Jurkat, Clone E6-1 (cell line): ENCODE data around the gene RBL2.
"Not testable (repeated sequence)": the region's sequence is repeated elsewhere in the genome, so short reads cannot be mapped to it uniquely, and the experiment has no call there.

Experiments
- DNase-seq: peaks from one replicate; pipeline ENCODE4 v3.0.0-alpha.2; 2011; ENCODE audit warnings: low read depth, low spot score
- H3K4me3 ChIP-seq: 2 replicates; pipeline ENCODE4 v1.5.1; 2011; ENCODE audit warnings: mild to moderate bottlenecking, low read length, control low read depth, moderate library complexity

RBL2 gene

DNA sequence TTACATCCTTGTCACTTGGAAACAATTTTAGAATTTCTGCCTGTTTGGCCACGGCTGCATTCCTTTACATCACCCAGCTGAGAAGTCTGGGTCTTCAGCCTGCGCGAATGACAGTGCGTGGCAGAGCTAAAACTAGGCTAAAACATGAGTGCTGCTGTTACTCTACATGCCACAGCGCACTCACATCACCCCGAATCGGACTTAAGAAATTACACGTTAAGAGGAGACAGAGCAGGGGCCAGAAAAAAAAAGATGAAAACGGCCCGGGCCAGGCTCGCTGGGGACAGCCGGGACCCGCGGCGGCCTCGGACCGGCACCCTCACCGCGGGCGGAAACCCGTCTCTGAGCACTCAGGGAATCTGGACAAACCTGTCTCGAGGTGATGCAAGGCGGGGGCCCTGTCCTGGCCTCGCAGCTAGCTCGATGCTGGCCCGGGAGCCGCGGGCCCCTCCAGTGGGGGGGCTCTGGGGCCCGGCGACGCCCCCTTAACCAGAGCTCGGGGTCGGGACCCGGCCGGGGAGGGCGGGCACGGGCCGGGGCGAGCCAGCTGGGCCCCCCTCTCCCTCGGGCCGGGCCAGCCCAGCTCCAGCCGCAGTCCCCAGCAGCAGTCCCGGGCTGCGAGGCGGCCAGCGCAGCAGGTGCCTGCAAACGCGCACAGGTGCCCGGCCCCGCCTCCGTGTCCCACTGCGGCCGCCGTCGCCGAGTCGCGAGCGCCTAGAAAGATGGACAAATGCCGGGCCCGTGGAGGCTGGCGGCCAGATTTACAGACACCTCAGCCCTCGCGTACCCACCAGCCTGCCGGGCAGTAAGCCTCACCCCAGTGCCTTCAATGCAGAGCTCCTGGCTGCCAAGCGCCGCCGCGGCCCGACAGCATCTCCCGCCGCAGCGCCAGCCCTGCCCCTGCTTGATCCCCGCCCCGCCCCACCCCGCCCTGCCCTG, 68.3 kb downstream of the RBL2 start, which contains the start of gene AKTIP:
Gene AKTIP, minus strand, starts transcription at position 879 of the 939 bp plus-strand sequence. CDS start 2,950 bp downstream, outside the sequence.
- DNase-seq = no peak
- peak within 1 kb of the TSS; percentile 78 for H3K4me3 ChIP-seq

DNA sequence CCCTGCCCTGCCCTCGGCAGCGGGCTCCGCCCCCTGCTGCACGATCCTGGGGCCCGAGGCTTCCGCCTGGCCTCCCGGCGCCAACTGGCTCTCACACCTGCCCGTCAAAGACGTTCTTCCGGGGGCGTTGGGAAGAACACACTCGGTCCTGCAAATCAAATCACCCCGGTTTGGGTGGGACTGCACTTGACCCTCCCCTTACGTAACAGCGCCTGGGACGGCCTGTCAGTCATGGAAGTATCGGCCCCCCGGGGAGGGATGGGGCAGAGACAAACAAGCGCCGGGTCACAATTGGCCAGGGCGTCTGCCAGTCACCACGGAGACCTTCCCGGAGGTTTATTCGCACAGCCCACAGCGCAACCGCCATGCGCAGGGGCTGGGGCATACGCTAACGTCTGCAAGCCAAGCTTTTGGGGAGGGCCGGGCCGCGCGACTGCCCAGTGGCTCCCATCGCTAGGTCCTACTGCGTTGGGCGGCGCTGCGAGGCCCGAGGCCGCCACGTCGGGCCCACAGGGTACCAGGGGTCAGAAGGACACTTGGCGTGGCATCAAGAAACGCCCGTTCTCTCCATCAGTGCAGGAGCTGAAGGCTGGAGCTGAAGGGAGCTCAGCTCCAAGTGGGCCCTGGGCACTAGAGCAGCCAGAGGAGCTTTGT, 69.1 kb downstream of the RBL2 start:
- H3K4me3 ChIP-seq = peak overlapping the region; percentile 78
- peak; percentile 100 for DNase-seq

DNA sequence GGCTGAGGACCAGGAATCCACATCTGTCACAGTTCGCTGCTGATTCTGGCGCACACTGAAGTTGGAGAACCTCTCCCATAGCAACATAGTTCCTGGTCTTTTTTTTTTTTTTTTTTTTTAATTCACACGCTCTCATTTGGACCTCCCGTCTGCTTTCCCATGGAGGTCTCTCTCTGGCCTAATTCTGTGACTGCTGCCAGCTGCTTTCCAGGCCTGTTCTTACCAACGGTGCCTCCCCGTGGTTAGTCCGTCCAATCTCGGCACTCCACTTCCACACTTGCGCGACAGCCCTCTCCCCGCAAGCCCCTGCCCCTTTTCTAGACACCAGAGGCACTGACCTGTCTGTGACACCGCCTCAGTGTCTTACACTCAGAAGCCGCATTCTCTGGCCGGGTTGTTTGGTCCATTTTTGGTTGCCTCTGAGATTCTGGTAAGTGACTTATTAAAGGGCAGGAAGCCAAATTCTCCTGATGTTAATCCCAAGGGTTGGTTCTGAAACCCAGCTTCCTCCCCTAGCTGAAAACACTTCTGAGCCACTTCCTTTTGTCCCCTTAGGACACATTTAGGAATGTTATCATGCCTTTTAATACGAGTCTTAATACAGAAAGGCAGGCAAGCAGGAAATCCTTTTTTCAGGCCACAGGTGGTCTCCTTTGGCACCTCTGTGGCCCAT, 69.9 kb downstream of the RBL2 start:
- no peak for DNase-seq
- peak overlapping the region; percentile 78 for H3K4me3 ChIP-seq

DNA sequence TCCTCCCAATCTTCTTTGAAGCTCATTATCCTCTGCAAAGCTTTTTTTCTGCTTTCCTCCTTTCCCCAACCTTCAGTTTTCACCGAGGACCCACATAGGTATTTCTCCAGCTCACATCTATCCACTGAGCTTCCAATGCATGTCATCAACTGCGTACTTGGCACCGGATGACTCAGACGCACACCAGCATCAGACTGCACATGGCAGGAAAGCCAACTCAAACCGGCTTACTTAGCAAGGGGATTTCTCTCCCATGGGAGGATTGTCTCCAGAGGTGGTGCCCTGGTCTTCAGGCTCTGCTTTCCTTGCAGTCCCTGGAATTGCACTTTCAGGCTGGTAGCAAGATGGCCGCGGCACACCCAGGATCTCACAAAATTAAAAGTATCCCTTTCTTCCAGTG, 70.4 kb downstream of the RBL2 start:
- peak overlapping the region; percentile 78 for H3K4me3 ChIP-seq
- DNase-seq = no peak

DNA sequence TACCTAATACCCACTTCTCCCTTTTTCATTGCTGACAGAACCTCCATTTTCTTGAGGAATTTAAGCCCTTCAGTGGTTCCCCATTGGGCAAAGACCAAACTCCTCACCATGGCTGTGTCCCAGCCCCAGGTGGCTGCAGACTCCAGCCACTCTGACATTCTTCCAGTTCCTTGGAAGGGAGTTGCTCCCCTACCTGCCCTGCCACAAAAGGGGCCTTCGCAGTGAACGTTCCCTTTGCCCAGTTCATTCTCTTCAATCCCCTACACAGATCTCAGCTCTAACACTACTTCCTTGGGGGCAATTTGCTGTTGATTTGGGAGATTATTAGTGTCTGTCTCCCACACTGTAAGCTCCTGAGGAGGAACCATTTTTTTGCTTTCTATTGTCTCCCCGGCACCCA, 72.0 kb downstream of the RBL2 start:
- H3K4me3 ChIP-seq = no peak overlapping the region
- DNase-seq = no peak

DNA sequence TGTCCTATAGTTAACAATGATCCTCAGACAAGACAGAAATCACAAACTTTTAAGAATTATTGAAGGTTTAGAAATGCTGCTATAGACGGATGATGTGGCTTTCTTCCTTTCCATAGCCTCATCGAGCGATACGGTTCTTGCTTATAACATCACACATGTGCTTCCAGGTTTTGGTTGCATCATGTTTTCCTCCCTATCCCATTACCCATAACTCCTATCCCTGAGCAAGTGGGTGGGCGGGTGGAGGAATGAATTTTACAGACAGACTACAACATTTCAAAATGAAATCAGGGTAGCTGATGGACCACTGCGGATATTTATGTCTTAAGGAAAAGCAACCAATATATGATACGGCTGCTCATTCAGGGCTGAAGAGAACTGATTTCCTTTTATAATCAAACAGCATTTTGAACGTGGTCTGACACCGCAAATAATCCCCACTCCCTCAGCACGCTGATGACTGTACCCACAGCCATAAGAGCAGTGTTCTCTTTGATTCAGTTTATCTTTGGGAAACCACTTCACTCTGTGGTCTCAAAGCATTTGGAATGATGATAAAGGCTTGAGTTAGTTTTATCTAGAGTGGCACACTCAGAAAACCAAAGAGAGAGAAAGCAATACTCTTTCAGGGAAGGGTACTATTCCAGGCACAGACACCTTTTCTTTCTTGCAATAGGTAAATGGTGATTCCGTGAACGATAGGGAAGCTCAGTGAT, 73.4 kb downstream of the RBL2 start:
- no peak overlapping the region for H3K4me3 ChIP-seq
- peak; percentile 66 for DNase-seq

DNA sequence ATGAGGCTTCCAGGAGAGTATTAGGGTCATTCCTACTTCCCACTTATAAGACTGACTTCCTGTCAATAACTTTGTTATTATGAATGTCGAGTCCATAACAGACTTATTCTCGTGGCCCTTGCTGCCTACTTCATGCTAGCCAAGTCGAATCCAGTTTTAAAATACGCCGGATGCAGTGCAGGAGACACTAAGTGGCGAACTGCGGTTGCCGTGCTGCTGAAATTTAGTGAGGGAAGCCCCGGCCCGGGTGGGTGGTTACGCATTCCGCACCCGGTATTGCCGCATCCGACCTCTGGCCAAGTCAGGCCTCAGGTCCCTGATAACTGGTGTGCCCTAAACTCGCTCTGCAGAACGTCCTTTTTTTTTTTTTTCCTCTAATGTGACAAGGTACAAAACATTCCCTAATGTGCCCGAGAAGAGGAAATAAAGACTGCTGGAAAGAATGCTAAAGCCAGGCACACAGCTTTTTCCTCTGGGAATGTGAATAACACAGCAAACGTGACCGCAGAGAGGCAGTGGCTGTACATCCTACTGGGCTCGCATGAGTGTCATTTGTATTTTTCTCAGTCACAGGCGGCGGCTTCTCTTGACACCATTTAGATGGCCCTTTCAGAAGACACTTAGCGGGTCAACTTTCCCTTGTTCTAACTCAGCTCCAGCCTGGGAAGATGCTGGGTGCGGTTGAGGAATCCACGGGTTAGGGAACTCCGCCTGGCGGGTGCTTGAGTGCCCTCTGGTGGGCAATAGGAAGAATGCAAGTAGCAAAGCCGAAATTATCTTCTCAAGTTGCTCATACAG, 75.8 kb downstream of the RBL2 start:
- no peak overlapping the region for H3K4me3 ChIP-seq

DNA sequence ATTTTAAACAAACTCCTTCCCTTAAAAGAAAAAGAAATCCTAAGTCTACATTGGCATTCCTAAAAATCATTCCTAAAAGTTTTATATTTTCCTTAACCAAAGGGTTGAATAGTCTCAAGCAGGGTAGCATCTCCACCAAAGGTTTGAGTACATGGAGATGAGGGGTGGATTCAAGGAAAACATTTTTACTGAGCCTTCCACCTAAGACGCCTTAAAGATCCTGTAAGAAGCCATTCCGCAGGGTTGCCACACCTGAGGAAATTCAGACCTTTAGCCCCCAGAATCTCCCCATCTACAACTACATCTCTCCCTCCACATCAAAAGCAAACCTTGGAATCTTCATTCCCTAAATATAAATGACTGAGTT, 76.4 kb downstream of the RBL2 start:
- no peak overlapping the region for H3K4me3 ChIP-seq
- no peak for DNase-seq

More for the DNA sequence above, 75.8 kb downstream of the RBL2 start:
- no peak for DNase-seq

DNA sequence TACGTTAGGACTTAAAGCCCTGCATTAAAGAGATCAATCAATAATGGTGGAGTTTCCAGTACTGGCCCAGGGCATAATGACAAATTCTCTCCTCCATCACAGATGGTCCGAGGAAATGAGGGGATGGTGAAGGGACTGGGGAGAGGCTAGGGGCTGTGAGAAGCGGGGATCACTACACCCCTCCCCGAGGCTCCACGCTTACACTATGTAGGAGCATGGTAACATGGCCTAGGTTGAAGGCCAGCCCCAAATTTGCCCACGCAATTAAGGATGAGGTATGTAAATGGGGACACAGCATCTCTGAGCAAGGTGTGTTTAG, 76.8 kb downstream of the RBL2 start:
- H3K4me3 ChIP-seq = no peak overlapping the region
- DNase-seq = no peak

DNA sequence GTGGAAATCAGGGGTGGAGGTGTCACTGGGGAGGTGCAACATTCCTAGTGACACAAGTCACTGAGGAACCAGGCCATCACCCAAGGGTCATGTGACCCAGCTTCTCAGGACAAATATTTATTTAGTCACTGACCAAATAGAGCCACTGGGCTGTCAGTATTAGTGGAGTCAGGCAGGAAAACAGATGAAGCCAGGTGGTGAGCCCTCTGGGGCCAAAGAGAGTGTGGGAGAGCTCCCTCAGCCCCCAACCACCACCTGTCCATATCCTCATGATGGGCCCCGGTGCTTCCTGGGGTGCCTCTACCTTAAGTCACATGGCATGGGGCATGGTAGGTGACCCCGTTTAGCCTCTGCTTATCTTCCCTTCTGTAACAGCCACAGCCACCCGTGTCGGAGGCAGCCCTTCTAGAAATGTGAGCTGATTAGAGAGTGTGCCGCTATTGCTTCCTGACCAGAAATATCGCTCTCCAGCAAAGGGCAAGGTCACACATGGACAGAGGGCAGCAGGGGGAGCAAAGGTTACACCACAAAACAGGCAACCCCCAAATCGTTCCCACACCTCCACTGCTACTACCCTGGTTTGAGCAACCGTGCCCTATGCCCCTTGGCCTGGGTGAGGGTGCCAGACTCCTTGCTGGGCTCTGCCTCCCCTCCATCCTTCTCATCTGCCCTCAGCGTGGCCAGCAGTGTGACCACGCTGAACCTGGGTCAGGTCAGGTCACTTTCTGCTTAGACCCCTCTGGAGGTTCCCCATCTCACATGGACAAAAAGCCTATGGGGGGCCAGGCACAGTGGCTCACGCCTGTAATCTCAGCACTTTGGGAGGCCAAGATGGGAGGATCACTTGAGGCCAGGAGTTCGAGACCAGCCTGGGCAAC, 77.4 kb downstream of the RBL2 start:
- DNase-seq = no peak
- H3K4me3 ChIP-seq = no peak overlapping the region

DNA sequence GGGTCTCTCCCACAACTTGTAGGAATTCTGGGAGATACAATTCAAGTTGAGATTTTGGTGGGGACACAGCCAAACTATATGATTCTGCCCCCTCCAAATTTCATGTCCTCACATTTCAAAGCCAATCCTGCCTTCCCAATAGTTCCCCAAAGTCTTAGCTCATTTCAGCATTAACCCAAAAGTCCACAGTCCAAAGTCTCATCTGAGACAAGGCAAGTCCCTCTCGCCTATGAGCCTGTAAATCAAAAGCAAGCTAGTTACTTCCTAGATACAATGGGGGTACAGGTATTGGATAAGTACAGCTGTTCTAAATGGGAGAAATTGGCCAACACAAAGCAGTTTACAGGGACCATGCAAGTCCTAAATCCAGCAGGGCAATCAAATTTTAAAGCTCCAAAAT, 78.5 kb downstream of the RBL2 start:
- H3K4me3 ChIP-seq, DNase-seq: not testable (repeated sequence)

DNA sequence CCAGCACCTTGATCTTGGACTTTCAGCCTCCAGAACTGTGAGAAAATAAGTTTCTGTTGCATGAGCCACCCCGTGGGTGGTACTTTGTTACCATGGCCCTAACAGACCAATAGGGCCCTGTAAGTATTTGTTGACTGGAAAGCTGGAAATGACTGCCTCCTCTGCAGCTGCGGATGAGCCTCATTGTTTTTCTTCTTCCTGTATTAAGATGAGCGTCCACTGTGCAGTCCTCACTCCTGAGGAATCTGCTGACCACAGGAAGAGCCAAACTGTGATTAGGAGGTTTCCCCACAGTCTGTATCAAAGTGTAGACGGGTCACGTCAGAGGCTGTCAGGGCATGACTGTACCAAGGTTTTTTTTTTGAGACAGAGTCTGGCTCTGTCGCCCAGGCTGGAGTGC, 81.0 kb downstream of the RBL2 start:
- no peak for DNase-seq
- H3K4me3 ChIP-seq = no peak overlapping the region

DNA sequence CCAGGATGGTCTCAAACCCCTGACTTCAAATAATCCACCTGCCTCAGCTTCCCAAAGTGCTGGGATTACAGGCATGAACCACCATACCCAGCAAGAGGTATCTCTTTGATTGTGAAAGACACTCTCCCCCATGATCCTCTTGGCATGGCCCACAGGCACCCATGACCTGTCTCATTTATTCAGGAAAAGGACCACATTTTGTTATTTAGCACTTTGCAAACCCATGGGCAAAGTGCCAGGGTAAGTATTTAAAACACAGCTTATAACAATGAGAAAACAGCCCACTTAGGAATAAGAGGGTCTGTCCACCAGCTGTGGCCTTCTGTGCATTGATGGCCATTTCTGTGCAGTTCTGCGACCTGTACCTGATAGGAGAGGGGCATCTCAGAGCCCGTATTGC, 81.5 kb downstream of the RBL2 start:
- DNase-seq = no peak

DNA sequence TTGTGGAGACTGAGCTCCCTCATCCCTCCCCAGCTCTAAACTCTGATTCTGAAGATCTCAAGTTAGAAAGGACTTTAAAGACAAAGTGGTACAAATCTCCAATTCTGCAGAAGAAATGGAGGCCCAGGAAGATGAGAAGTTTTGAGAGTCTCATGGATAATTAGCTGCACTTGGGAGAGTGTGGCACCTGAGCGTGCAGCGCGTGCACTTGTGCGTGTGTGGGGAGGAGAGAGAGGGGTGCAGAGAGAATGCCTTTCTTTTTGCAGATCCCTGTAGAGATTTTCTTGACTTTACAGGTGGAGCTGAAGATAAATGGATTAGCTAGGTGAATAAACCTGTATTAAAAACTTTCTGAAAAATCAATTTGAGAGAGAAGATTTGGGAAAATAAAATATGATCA, 83.6 kb downstream of the RBL2 start:
- no peak for DNase-seq

More for the DNA sequence above, 81.5 kb downstream of the RBL2 start:
- no peak overlapping the region for H3K4me3 ChIP-seq

DNA sequence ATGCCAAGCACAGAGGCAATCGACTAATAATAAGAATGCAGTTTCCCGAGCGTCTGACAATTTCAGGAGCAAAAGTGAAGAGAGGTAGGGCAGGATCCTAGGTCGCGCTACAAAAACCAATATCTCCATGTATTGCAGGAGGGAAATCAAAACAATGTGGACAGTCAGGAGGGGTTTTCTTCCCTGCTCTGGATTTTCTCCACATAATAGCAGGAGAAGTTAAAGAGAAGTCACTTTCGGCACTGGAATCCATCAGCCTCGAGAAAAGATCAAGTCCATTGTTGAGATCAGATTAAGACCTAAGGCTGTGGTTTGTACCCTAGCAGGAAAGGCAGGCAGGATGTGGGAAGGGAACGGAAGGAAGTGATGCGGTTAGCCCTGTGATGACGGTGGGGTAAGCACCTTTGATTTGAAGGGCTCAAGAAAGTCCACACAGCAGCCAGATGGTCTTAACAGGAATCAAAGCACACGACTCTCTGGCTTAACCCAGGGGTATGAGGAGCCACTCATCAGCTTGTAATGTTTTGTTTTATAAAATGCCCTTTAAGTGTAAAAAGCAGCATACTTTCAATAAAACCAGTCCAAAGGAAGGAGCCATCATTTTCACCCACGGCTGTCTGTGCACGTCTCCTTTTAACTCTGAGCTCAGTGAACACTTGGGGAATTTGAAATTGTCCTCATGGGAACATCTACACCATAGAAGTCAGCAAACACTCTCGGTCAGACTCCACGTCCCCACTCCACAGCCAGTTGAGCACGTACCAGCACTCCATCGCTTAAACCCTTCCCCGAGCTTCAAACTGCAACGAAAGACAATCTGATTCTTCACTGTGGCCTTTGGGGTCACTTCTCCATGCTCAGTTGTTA, 84.5 kb downstream of the RBL2 start:
- DNase-seq = peak; percentile 96
- peak overlapping the region; percentile 25 for H3K4me3 ChIP-seq

More for the DNA sequence above, 83.6 kb downstream of the RBL2 start:
- H3K4me3 ChIP-seq = no peak overlapping the region

DNA sequence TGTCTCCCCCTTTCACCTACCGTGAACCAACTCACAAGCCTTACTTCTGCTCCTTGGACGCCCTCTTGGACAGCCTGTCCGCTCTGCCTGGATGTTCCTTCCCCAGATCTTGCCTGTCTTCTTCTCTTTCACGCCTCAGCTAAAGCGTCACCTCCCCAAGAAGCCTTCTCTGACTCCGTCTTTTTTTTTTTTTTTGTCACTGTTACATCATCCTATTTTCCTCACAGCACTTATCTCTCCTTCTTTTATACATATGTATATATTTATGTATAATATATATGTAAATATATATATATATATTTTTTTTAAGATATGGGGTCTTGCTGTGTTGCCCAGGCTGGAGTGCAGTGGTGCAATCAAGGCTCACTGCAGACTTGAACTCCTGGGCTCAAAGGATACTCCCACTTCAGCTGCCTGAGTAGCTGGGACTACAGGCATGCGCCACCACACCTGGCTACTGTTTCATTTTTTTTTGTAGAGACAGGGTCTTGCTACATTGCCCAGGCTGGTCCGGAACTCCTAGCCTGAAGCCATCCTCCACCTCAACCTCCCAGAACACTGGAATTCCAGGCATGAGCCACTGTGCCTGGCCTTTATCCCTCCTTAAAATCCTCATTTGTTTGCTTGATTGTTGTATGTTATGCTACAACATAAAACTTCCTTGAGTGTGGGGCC, 85.3 kb downstream of the RBL2 start:
- DNase-seq = no peak
- H3K4me3 ChIP-seq = peak overlapping the region; percentile 25; the same call in 1 of the 2 replicates
